Common myeloid progenitor, CD34-positive (primary cell): Measurements from ENCODE around the gene ERVFRD-1. TPM values are rescaled to one million over a fixed set of nuclear protein-coding genes. Genes with fewer than 3 reads are reported as not detected.

ENCODE experiments used
- CTCF ChIA-PET: fragments of 350-600 bp; sonication (Branson Sonifier 250); formaldehyde crosslinking; loops from one replicate; lab custom pipeline; 2021; ENCODE audit warnings: antibody characterized with exemption; lab: Charles Lee
- POLR2A ChIA-PET: fragments of 350-600 bp; sonication (Branson Sonifier 250); formaldehyde crosslinking; loops from one replicate; lab custom pipeline; 2021; ENCODE audit warnings: antibody characterized with exemption; lab: Charles Lee
- DNase-seq, 3 donors: peaks; one replicate each; pipeline versions ENCODE4 v3.0.0 to v3.0.0-alpha.2; 2013
- H3K27ac ChIP-seq, 2 experiments: 1 replicate in 1 of 2; 2 replicates in 1 of 2; pipeline ENCODE4 v1.7.0; 2013; ENCODE audit warnings: inconsistent platforms in 2 of 2, low read length in 2 of 2, mild to moderate bottlenecking in 2 of 2, low read depth in 1 of 2, moderate library complexity in 1 of 2; ENCODE audit not compliant: severe bottlenecking in 2 of 2, insufficient read depth in 1 of 2, poor library complexity in 1 of 2
- H3K27me3 ChIP-seq, 5 experiments: replicated peaks in 2 of 5; 1 replicate in 3 of 5; 2 replicates in 2 of 5; pipeline versions ENCODE4 v1.6.1 to v1.7.0; 2013; ENCODE audit warnings: low read length in 4 of 5, mild to moderate bottlenecking in 2 of 5, moderate library complexity in 2 of 5, inconsistent platforms in 1 of 5; ENCODE audit not compliant: insufficient read depth in 5 of 5, control insufficient read depth in 4 of 5
- H3K36me3 ChIP-seq, 4 experiments: 1 replicate in 2 of 4; 2 replicates in 2 of 4; pipeline versions ENCODE4 v1.6.1 to v1.7.0; 2013; ENCODE audit warnings: low read length in 3 of 4, control low read depth in 1 of 4, mild to moderate bottlenecking in 1 of 4; ENCODE audit not compliant: control insufficient read depth in 4 of 4, insufficient read depth in 4 of 4
- H3K4me1 ChIP-seq, 4 experiments: 1 replicate in 3 of 4; 2 replicates in 1 of 4; pipeline versions ENCODE4 v1.6.1 to v1.7.1; 2013; ENCODE audit warnings: low read length in 3 of 4, mild to moderate bottlenecking in 3 of 4, control low read depth in 1 of 4, inconsistent platforms in 1 of 4, moderate library complexity in 1 of 4; ENCODE audit not compliant: control insufficient read depth in 4 of 4, insufficient read depth in 4 of 4; ENCODE audit errors: control extremely low read depth in 1 of 4
- H3K4me3 ChIP-seq, 7 experiments: 1 replicate in 4 of 7; 2 replicates in 3 of 7; pipeline versions ENCODE4 v1.5.1 to v1.7.0; 2013; ENCODE audit warnings: mild to moderate bottlenecking in 7 of 7, low read length in 6 of 7, moderate library complexity in 6 of 7, inconsistent platforms in 2 of 7, low read depth in 2 of 7, control low read depth in 1 of 7; ENCODE audit not compliant: insufficient read depth in 4 of 7, control insufficient read depth in 1 of 7; ENCODE audit errors: extremely low read depth in 1 of 7
- H3K9me3 ChIP-seq, 5 experiments: 1 replicate in 4 of 5; 2 replicates in 1 of 5; pipeline versions ENCODE4 v1.6.1 to v1.7.1; 2013; ENCODE audit warnings: low read length in 4 of 5, mild to moderate bottlenecking in 2 of 5, inconsistent platforms in 1 of 5, low read depth in 1 of 5, moderate library complexity in 1 of 5; ENCODE audit not compliant: control insufficient read depth in 4 of 5, insufficient read depth in 2 of 5; ENCODE audit errors: control extremely low read depth in 1 of 5
- WGBS: methylation state at CpG from one replicate; pipeline ENCODE4 v1.1.5; 2013; ENCODE audit not compliant: insufficient coverage; 5-methylcytosine and 5-hydroxymethylcytosine counted together
- polyA plus RNA-seq: library from polyadenylated mRNA; unstranded; fragments of 120-200 nt; gene quantifications from one replicate; pipeline ENCODE4 v1.2.1, GENCODE V29; 2013

ERVFRD-1 gene, protein sequence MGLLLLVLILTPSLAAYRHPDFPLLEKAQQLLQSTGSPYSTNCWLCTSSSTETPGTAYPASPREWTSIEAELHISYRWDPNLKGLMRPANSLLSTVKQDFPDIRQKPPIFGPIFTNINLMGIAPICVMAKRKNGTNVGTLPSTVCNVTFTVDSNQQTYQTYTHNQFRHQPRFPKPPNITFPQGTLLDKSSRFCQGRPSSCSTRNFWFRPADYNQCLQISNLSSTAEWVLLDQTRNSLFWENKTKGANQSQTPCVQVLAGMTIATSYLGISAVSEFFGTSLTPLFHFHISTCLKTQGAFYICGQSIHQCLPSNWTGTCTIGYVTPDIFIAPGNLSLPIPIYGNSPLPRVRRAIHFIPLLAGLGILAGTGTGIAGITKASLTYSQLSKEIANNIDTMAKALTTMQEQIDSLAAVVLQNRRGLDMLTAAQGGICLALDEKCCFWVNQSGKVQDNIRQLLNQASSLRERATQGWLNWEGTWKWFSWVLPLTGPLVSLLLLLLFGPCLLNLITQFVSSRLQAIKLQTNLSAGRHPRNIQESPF
- 0.58 TPM for polyA plus RNA-seq

DNA sequence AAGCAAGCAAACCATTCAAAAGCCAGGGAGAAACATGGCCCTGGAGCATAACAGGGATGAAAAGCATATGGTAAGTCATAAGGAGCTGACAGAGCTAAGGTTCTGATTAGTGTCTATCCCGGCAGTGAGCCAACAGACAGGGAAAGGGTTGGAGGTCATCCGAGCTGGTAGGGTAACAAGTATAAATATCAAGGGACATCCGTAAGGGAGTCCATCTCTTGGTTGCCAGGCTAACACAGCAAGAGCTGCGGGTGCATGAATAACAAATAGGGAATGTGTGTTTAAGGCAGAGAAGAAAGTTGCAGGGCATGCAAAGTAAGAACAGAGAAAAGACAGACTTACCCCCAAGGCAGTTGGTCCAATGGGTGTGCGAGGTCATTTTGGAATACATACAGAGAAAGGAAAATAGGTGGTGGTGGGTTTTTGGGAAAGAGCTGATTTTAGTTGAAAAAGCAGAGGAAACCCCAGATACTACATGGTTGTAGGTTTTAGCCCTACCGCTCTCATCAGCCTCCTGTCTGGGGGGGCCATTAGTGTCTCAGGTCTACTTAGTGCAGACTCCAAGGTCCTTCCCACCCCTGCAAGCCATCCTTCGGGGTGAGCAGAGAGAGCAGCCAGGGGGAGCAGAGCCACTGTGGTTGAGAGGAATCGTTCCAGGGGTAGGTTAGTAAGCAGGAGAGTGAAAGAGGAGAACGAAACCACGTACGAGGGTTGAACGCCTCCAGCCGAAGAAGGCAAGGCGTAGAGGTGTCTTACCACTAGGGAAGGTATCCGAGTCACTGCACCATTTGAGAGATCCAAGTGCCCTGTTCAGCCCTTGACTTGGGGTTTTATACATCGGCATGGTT is at the start of gene ERVFRD-1:
ERVFRD-1 (minus strand) TSS at position 805 of the 848 bp plus-strand sequence. CDS start 6,415 bp downstream, outside the sequence.
- H3K4me1 ChIP-seq: peaks cover 2 to 13% (median 12%) of the 10 kb centered on the region in 4 experiments
- WGBS: 89% methylated on average over 14 of the region's 16 CpGs
- no peak within 1 kb of the TSS for H3K27ac ChIP-seq
- ChIA-PET CTCF (interaction anchor here (1.1 to 2.8 kb wide), 2 partner anchors 9 to 18 kb away, joined by 4 to 9 read pairs; partner anchors contain the start of gene SMIM13), POLR2A (interaction anchor here (0.6 kb wide), 1 partner anchor 329 kb away, joined by 4 read pairs; no protein-coding TSS in a partner anchor)
- H3K27me3 ChIP-seq: no peaks in the 10 kb centered on the region
- H3K9me3 ChIP-seq: no peaks in the 10 kb centered on the region
- H3K4me3 ChIP-seq: peak within 1 kb of the TSS in 5 of 7 experiments; percentile 19 to 60 (median 27)
- DNase-seq: peak in 1 of 3 donors; percentile 31
- peaks cover 0 to 6% (median 0%) of the 10 kb centered on the region in 4 experiments for H3K36me3 ChIP-seq

GRCh38 chr6:11160199-11160598 is 48.7 kb upstream of the ERVFRD-1 start:
- peaks cover 0 to under 1% (median 0%) of the 10 kb centered on the region in 4 experiments for H3K4me1 ChIP-seq
- POLR2A ChIA-PET: no interaction called here
- H3K27me3 ChIP-seq: no peaks in the 10 kb centered on the region
- no peaks in the 10 kb centered on the region for H3K9me3 ChIP-seq
- CTCF ChIA-PET: no interaction called here
- 100% methylated on average over 1 of the region's 1 CpG for WGBS
- H3K4me3 ChIP-seq: no peak overlapping the region
- DNase-seq: no peak
- no peak overlapping the region for H3K27ac ChIP-seq
- no peaks in the 10 kb centered on the region for H3K36me3 ChIP-seq

GRCh38 chr6:11155589-11155988 is 44.1 kb upstream of the ERVFRD-1 start:
- Histone ChIP-seq H3K4me3 (no peak overlapping the region), H3K27me3 (no peaks in the 10 kb centered on the region), H3K36me3 (no peaks in the 10 kb centered on the region), H3K27ac (no peak overlapping the region), H3K9me3 (no peaks in the 10 kb centered on the region), H3K4me1 (peaks cover 0 to 5% (median 2%) of the 10 kb centered on the region in 4 experiments)
- POLR2A ChIA-PET: no interaction called here
- CTCF ChIA-PET: interaction anchor here (1.3 to 1.5 kb wide), 4 partner anchors 11 to 341 kb away, joined by 3 to 10 read pairs (median 5); no protein-coding TSS in a partner anchor
- peak in 2 of 3 donors; percentile 34 to 47 for DNase-seq

- Histone ChIP-seq H3K36me3 (no peaks in the 10 kb centered on the region), H3K27me3 (no peaks in the 10 kb centered on the region), H3K27ac (no peak overlapping the region), H3K4me3 (no peak overlapping the region), H3K9me3 (no peaks in the 10 kb centered on the region), H3K4me1 (peaks cover 0 to 5% (median 2%) of the 10 kb centered on the region in 4 experiments)
- no peak for DNase-seq
- ChIA-PET POLR2A (no interaction called here), CTCF (interaction anchor here (0.6 kb wide), 1 partner anchor 342 kb away, joined by 3 read pairs; no protein-coding TSS in a partner anchor)
- 93% methylated on average over 5 of the region's 6 CpGs for WGBS
These were observed 41.9 kb upstream of the ERVFRD-1 start for GRCh38 chr6:11153447-11153846.

DNA sequence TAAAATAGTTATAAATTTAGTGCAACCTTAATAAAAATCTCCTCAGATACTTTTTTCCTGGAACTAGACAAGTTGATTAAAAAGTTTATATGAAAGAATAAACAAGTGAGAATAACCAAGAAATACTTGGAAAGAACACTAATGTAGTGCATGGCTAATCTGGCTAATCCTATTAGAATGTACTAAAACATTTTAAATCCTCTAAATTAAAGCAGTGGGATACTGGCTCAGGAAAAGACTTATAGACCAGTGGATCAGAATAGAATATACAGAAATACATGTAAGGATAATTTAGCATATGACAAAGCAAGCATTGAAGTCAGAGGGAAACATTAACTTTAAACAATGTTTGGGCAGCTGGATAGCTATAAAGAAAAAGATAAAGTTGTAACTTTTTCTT is 41.1 kb upstream of the ERVFRD-1 start:
- ChIA-PET CTCF (no interaction called here), POLR2A (no interaction called here)
- no peak overlapping the region for H3K27ac ChIP-seq
- H3K9me3 ChIP-seq: no peaks in the 10 kb centered on the region
- peaks cover 0 to 5% (median 2%) of the 10 kb centered on the region in 4 experiments for H3K4me1 ChIP-seq
- no peak for DNase-seq
- no peaks in the 10 kb centered on the region for H3K27me3 ChIP-seq
- no peak overlapping the region for H3K4me3 ChIP-seq
- no peaks in the 10 kb centered on the region for H3K36me3 ChIP-seq

DNA sequence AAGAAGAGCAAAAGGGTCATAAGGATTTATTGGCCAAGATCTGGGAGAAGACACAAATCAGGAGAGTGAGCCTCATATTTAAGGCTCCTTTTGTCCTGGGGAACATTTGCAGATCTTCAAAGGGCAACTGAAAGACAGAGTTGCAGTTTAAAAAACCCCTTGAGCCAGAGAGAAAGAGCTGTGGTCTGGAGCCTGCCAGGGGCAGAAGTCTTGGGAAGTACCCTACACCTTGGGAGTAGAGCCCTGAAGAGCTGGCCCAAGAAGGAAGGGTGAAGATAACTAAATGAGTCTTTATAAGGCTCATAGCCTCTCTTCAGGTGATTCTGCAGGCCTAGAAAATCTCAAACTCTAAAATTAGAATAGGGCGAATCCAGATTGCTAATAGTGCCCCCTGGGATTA is 40.0 kb upstream of the ERVFRD-1 start:
- no peak for DNase-seq
- no peaks in the 10 kb centered on the region for H3K27me3 ChIP-seq
- ChIA-PET POLR2A (no interaction called here), CTCF (interaction anchor here (1.1 to 1.4 kb wide), 2 partner anchors 344 to 424 kb away, joined by 3 to 4 read pairs; no protein-coding TSS in a partner anchor)
- WGBS: 100% methylated on average over 1 of the region's 1 CpG
- no peaks in the 10 kb centered on the region for H3K36me3 ChIP-seq
- H3K27ac ChIP-seq: no peak overlapping the region
- peaks cover 0 to 5% (median 2%) of the 10 kb centered on the region in 4 experiments for H3K4me1 ChIP-seq
- no peak overlapping the region for H3K4me3 ChIP-seq
- H3K9me3 ChIP-seq: no peaks in the 10 kb centered on the region
